Parathyroid adenoma (tissue), 2 donors: ENCODE data around the gene BBOX1.

Source experiments
- H2AFZ ChIP-seq: fragments of 300-600 bp; sonication (generic); one replicate; pipeline ENCODE4 v1.7.0; 2017; ENCODE audit warnings: antibody characterized with exemption, mild to moderate bottlenecking
- H3K27ac ChIP-seq: fragments of 300-600 bp; sonication (generic); one replicate; pipeline ENCODE4 v1.7.0; 2017
- H3K27me3 ChIP-seq: fragments of 300-600 bp; sonication (generic); one replicate; pipeline ENCODE4 v1.7.0; 2017; ENCODE audit warnings: low read length; ENCODE audit not compliant: control insufficient read depth, insufficient read depth
- H3K36me3 ChIP-seq: fragments of 300-600 bp; sonication (generic); one replicate; pipeline ENCODE4 v1.7.0; 2017; ENCODE audit warnings: low read length; ENCODE audit not compliant: control insufficient read depth, insufficient read depth
- H3K4me1 ChIP-seq: fragments of 300-600 bp; sonication (generic); one replicate; pipeline ENCODE4 v1.7.0; 2017; ENCODE audit warnings: control low read depth
- H3K4me2 ChIP-seq: fragments of 300-600 bp; sonication (generic); one replicate; pipeline ENCODE4 v1.7.0; 2017; ENCODE audit warnings: low read length
- H3K4me3 ChIP-seq: fragments of 300-600 bp; sonication (generic); one replicate; pipeline ENCODE4 v1.7.0; 2017; ENCODE audit warnings: low read depth, low read length
- H3K79me2 ChIP-seq: fragments of 300-600 bp; sonication (generic); one replicate; pipeline ENCODE4 v1.7.0; 2017; ENCODE audit warnings: control low read depth
- H3K9ac ChIP-seq: fragments of 300-600 bp; sonication (generic); one replicate; pipeline ENCODE4 v1.7.0; 2017; ENCODE audit warnings: mild to moderate bottlenecking
- H3K9me3 ChIP-seq: fragments of 300-600 bp; sonication (generic); one replicate; pipeline ENCODE4 v1.7.0; 2017; ENCODE audit warnings: low read length; ENCODE audit not compliant: control insufficient read depth
- CTCF ChIP-seq: fragments of 300-600 bp; sonication (generic); IDR thresholded peaks from one replicate; pipeline ENCODE4 v1.7.0; 2017; ENCODE audit warnings: antibody characterized with exemption, mild to moderate bottlenecking
- donor health status: primary hyperparathyroidism.

The BBOX1 gene

GRCh38 chr11:27013781-27014361, 26.7 kb upstream of the BBOX1 start:
- Histone ChIP-seq H3K27me3 (no peaks in the 10 kb centered on the region), H3K4me1 (no peaks in the 10 kb centered on the region), H3K27ac (no peak overlapping the region), H3K4me2 (no peak overlapping the region), H3K79me2 (no peaks in the 10 kb centered on the region), H3K9me3 (no peaks in the 10 kb centered on the region), H2AFZ (no peak overlapping the region), H3K36me3 (no peaks in the 10 kb centered on the region), H3K9ac (no peak overlapping the region), H3K4me3 (no peak overlapping the region)
- no peak for TF ChIP-seq CTCF

GRCh38 chr11:27018902-27019529, 21.6 kb upstream of the BBOX1 start:
- no peaks in the 10 kb centered on the region for H3K79me2 ChIP-seq
- H3K27ac ChIP-seq = no peak overlapping the region
- H3K4me3 ChIP-seq = no peak overlapping the region
- H3K9ac ChIP-seq = no peak overlapping the region
- no peaks in the 10 kb centered on the region for H3K9me3 ChIP-seq
- TF ChIP-seq CTCF = no peak
- H3K36me3 ChIP-seq = no peaks in the 10 kb centered on the region
- no peaks in the 10 kb centered on the region for H3K27me3 ChIP-seq
- H2AFZ ChIP-seq = no peak overlapping the region
- H3K4me2 ChIP-seq = no peak overlapping the region
- no peaks in the 10 kb centered on the region for H3K4me1 ChIP-seq

- Histone ChIP-seq H3K36me3 (no peaks in the 10 kb centered on the region), H3K4me2 (no peak overlapping the region), H3K27ac (no peak overlapping the region), H3K4me1 (no peaks in the 10 kb centered on the region), H3K27me3 (no peaks in the 10 kb centered on the region), H3K9me3 (no peaks in the 10 kb centered on the region), H2AFZ (no peak overlapping the region), H3K9ac (no peak overlapping the region), H3K4me3 (no peak overlapping the region), H3K79me2 (no peaks in the 10 kb centered on the region)
- no peak for TF ChIP-seq CTCF
These were observed 19.9 kb upstream of the BBOX1 start for GRCh38 chr11:27020751-27021150.

DNA sequence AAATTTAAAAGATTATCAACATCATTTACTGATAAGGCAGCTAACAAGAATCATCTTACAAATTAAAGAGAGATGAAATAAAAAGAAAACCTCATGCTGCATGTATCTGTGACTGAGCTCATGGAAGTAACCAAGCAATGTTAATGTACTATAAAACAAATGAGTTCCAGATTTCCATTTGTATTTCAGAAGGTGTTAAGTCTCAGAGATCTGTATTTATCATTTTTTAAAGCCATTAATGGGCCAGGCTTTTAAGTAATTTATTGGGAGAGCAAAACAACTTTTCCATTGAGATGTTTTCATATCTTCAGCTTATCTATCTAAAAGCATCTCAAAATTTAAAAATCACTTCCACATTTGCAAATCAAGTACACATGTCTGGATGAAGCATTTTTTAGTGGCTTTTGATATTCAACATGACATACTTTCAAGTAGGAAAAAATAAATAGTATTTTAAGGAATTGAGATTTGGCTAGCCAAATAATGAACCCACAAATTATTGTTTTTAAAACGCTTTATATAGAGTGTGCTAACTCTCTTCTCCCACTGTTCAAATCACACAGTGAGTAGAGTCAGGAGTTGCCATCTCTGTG, 17.9 kb upstream of the BBOX1 start:
- no peaks in the 10 kb centered on the region for H3K36me3 ChIP-seq
- no peak overlapping the region for H2AFZ ChIP-seq
- no peaks in the 10 kb centered on the region for H3K27me3 ChIP-seq
- no peaks in the 10 kb centered on the region for H3K9me3 ChIP-seq
- H3K4me3 ChIP-seq = no peak overlapping the region
- no peak for TF ChIP-seq CTCF
- H3K4me2 ChIP-seq = no peak overlapping the region
- H3K4me1 ChIP-seq = no peaks in the 10 kb centered on the region
- H3K27ac ChIP-seq = no peak overlapping the region
- H3K79me2 ChIP-seq = no peaks in the 10 kb centered on the region
- no peak overlapping the region for H3K9ac ChIP-seq
